CD4-positive, alpha-beta T cell (primary cell): ENCODE measurements around the gene GADD45A. TPM values are rescaled to one million over a fixed set of nuclear protein-coding genes. Genes with fewer than 3 reads are reported as not detected.

Source experiments
- ATAC-seq: fragments of 200-7000 bp; cut with Tn5 transposase; one replicate; pipeline ENCODE4 v1.10.0; 2022; ENCODE audit warnings: mild to moderate bottlenecking; ENCODE audit not compliant: poor library complexity
- CTCF ChIA-PET: fragments of 350-600 bp; sonication (Branson Sonifier 250); formaldehyde crosslinking; loops from one replicate; lab custom pipeline; 2021; ENCODE audit warnings: antibody characterized with exemption, inconsistent platforms; lab: Charles Lee
- POLR2A ChIA-PET: fragments of 350-600 bp; sonication (Branson Sonifier 250); formaldehyde crosslinking; loops from one replicate; lab custom pipeline; 2021; ENCODE audit warnings: antibody characterized with exemption, inconsistent platforms; lab: Charles Lee
- DNase-seq, 14 experiments: peaks; one replicate each; pipeline ENCODE4 v3.0.0-alpha.2; 2013 to 2020; ENCODE audit warnings: mixed read lengths in 2 of 14
- H3K27ac ChIP-seq, 2 donors: one replicate each; pipeline versions ENCODE4 v1.5.1 to v1.7.0; 2013; ENCODE audit warnings: low read length in 2 of 2, low read depth in 1 of 2, mild to moderate bottlenecking in 1 of 2
- H3K27me3 ChIP-seq, 2 experiments: 1 replicate in 1 of 2; 2 replicates in 1 of 2; pipeline versions ENCODE4 v1.6.1 to v1.7.0; 2013; ENCODE audit warnings: low read length in 2 of 2, control low read depth in 1 of 2, mild to moderate bottlenecking in 1 of 2, moderate library complexity in 1 of 2; ENCODE audit not compliant: insufficient read depth in 2 of 2, control insufficient read depth in 1 of 2
- H3K36me3 ChIP-seq: one replicate; pipeline ENCODE4 v1.6.1; 2013; ENCODE audit warnings: low read length, control low read depth; ENCODE audit not compliant: insufficient read depth
- H3K4me1 ChIP-seq: one replicate; pipeline ENCODE4 v1.6.1; 2013; ENCODE audit warnings: low read length, control low read depth; ENCODE audit not compliant: insufficient read depth
- H3K4me3 ChIP-seq: one replicate; pipeline ENCODE4 v1.5.1; 2013; ENCODE audit warnings: mild to moderate bottlenecking, low read length, moderate library complexity
- H3K9me3 ChIP-seq, 2 experiments: 1 replicate in 1 of 2; 2 replicates in 1 of 2; pipeline versions ENCODE4 v1.6.1 to v1.7.0; 2013; ENCODE audit warnings: low read length in 2 of 2, mild to moderate bottlenecking in 2 of 2, control low read depth in 1 of 2, moderate library complexity in 1 of 2; ENCODE audit not compliant: control insufficient read depth in 1 of 2, insufficient read depth in 1 of 2
- H3K27ac Mint-ChIP-seq: one replicate; pipeline ENCODE4 v1.8.0; 2020; ENCODE audit warnings: mixed read lengths
- H3K27me3 Mint-ChIP-seq: one replicate; pipeline ENCODE4 v1.8.0; 2021; ENCODE audit warnings: mixed read lengths
- H3K36me3 Mint-ChIP-seq: one replicate; pipeline ENCODE4 v1.8.0; 2021; ENCODE audit warnings: low read depth, mixed read lengths
- H3K4me1 Mint-ChIP-seq: one replicate; pipeline ENCODE4 v1.8.0; 2021; ENCODE audit warnings: low read depth, mixed read lengths
- H3K4me3 Mint-ChIP-seq: one replicate; pipeline ENCODE4 v1.8.0; 2020; ENCODE audit warnings: mild to moderate bottlenecking, mixed read lengths
- H3K9me3 Mint-ChIP-seq: one replicate; pipeline ENCODE4 v1.8.0; 2020; ENCODE audit warnings: mixed read lengths
- intact Hi-C, 2 experiments: fragments of 100-400 bp; cut with DNase I in 1 of 2; cut with micrococcal nuclease in 1 of 2; formaldehyde crosslinking; loops; one replicate each; pipeline versions ENCODE4 v1.15.1 to v1.9.0; 2023 to 2025; cut with DNase I, micrococcal nuclease
- total RNA-seq, 174 experiments: library from RNA in 2 of 174; stranded (reverse) in 2 of 174; gene quantifications; one replicate each; pipeline ENCODE4 v1.2.3 and lab custom pipeline; 2021 to 2026
- TF ChIP-seq, protein P1 (sequence below): fragments of 200-600 bp; IDR thresholded peaks from one replicate; pipeline ENCODE4 v1.8.0; 2022; ENCODE audit warnings: antibody characterized with exemption, mild to moderate bottlenecking

Gene GADD45A
- total RNA-seq, 2 experiments from 2014 or later, result 136 to 140 TPM

GRCh38 chr1:67677930-67678329 is 7.1 kb upstream of the GADD45A start:
- H3K4me1 Mint-ChIP-seq, result peaks cover 23% of the 10 kb centered on the region
- H3K27me3 Mint-ChIP-seq, result no peaks in the 10 kb centered on the region
- intact Hi-C loops, result no loop called here
- no peak overlapping the region for H3K4me3 ChIP-seq
- H3K27ac ChIP-seq, result no peak overlapping the region
- H3K27me3 ChIP-seq, result no peaks in the 10 kb centered on the region
- no peak overlapping the region for H3K4me3 Mint-ChIP-seq
- TF ChIP-seq, protein P1, sequence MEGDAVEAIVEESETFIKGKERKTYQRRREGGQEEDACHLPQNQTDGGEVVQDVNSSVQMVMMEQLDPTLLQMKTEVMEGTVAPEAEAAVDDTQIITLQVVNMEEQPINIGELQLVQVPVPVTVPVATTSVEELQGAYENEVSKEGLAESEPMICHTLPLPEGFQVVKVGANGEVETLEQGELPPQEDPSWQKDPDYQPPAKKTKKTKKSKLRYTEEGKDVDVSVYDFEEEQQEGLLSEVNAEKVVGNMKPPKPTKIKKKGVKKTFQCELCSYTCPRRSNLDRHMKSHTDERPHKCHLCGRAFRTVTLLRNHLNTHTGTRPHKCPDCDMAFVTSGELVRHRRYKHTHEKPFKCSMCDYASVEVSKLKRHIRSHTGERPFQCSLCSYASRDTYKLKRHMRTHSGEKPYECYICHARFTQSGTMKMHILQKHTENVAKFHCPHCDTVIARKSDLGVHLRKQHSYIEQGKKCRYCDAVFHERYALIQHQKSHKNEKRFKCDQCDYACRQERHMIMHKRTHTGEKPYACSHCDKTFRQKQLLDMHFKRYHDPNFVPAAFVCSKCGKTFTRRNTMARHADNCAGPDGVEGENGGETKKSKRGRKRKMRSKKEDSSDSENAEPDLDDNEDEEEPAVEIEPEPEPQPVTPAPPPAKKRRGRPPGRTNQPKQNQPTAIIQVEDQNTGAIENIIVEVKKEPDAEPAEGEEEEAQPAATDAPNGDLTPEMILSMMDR, result no peak
- H3K36me3 ChIP-seq, result no peaks in the 10 kb centered on the region
- no peaks in the 10 kb centered on the region for H3K9me3 ChIP-seq
- no peak for DNase-seq
- POLR2A ChIA-PET, result interaction anchor here (0.7 to 1.0 kb wide), 2 partner anchors 8 to 465 kb away, joined by 3 to 4 read pairs; partner anchors contain the start of gene GADD45A
- H3K36me3 Mint-ChIP-seq, result no peaks in the 10 kb centered on the region
- CTCF ChIA-PET, result no interaction called here
- peaks cover 11% of the 10 kb centered on the region for H3K4me1 ChIP-seq
- no peak overlapping the region for H3K27ac Mint-ChIP-seq
- no peaks in the 10 kb centered on the region for H3K9me3 Mint-ChIP-seq
- ATAC-seq, result no peak

DNA sequence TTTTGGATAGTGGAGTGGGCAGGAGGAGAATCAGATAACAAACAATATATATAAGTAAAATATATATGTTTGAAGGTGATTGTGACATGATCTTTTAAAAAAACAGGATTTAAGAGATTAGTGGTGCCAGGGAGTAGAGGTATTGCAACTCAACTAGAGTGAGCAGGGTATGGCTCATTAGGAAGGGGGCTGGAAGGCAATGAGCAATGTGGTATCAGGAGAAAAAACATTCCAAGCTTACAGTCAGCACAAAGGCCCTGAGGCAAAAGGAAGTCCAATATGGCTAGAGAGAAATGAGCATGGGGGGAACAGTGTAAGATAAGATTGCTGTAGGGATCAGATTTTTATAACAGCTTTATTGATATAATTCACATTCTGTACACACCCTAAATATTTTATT is 5.3 kb upstream of the GADD45A start:
- no peaks in the 10 kb centered on the region for H3K36me3 ChIP-seq
- H3K27ac ChIP-seq, result no peak overlapping the region
- Mint-ChIP-seq H3K4me1 (peaks cover 22% of the 10 kb centered on the region), H3K4me3 (no peak overlapping the region), H3K27ac (no peak overlapping the region), H3K36me3 (no peaks in the 10 kb centered on the region), H3K9me3 (no peaks in the 10 kb centered on the region), H3K27me3 (no peaks in the 10 kb centered on the region)
- H3K9me3 ChIP-seq, result no peaks in the 10 kb centered on the region
- ChIA-PET POLR2A (no interaction called here), CTCF (no interaction called here)
- intact Hi-C loops, result loop anchor here in 1 of 2 experiments (5.0 to 10.0 kb wide), 2 partner anchors 747 to 1335 kb away; no protein-coding TSS in a partner anchor
- ATAC-seq (no peak), DNase-seq (no peak)
- H3K27me3 ChIP-seq, result no peaks in the 10 kb centered on the region
- H3K4me1 ChIP-seq, result peaks cover 14% of the 10 kb centered on the region
- no peak overlapping the region for H3K4me3 ChIP-seq
- TF ChIP-seq, protein P1, result no peak

DNA sequence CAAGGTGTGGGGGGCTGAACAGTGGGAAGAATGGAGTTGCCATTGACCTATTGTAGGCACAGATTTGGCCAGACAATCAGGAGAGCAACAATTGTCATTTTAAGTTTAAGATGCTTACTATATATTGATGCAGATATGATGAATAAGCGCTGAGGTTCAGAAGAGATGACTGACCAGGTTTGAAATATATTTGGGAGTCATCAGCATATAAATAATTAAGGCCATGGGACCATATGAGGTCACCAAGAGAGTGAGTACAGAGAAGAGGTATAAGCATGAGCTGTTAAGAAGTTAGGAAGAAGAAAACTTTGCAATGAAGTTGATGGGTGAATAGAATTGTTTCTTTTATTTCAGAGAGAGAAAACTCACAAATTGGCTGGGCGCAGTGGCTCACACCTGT is 4.5 kb upstream of the GADD45A start:
- H3K27ac ChIP-seq, result no peak overlapping the region

More for the DNA sequence above, 4.5 kb upstream of the GADD45A start:
- ChIA-PET POLR2A (no interaction called here), CTCF (no interaction called here)
- no peak for ATAC-seq
- H3K4me1 Mint-ChIP-seq, result peaks cover 18% of the 10 kb centered on the region
- H3K36me3 ChIP-seq, result no peaks in the 10 kb centered on the region
- no peaks in the 10 kb centered on the region for H3K27me3 Mint-ChIP-seq
- H3K4me3 ChIP-seq, result no peak overlapping the region
- H3K27me3 ChIP-seq, result no peaks in the 10 kb centered on the region
- H3K4me3 Mint-ChIP-seq, result no peak overlapping the region
- intact Hi-C loops, result loop anchor here in 1 of 2 experiments (5.0 to 10.0 kb wide), 2 partner anchors 748 to 1336 kb away; no protein-coding TSS in a partner anchor
- TF ChIP-seq, protein P1, result no peak
- peaks cover 5% of the 10 kb centered on the region for H3K36me3 Mint-ChIP-seq
- H3K9me3 ChIP-seq, result no peaks in the 10 kb centered on the region
- no peak overlapping the region for H3K27ac Mint-ChIP-seq
- H3K4me1 ChIP-seq, result peaks cover 7% of the 10 kb centered on the region
- no peaks in the 10 kb centered on the region for H3K9me3 Mint-ChIP-seq
- no peak for DNase-seq
